ENCODE data around the gene SENP8. TPM values are rescaled to one million over a fixed set of nuclear protein-coding genes. Genes with fewer than 3 reads are reported as not detected.

Gene SENP8
- total RNA-seq, 1 experiment from 2014 or later, result 4.4 TPM

Other genes starting within 250 kb of the SENP8 start
- 10.7 and 21.1 TPM in 2 replicates for gene MYO9A, start 253 bp upstream of the SENP8 start, total RNA-seq (2014; rRNA removed; shearing (Covaris generic))
- not detected in 2 replicates for gene GRAMD2A, start 79.4 kb downstream of the SENP8 start, total RNA-seq (2014; rRNA removed; shearing (Covaris generic))
- gene PKM, start 112.8 kb downstream of the SENP8 start, total RNA-seq (2014; rRNA removed; shearing (Covaris generic)), result 1,858 and 2,103 TPM in 2 replicates
- gene PARP6, start 154.2 kb downstream of the SENP8 start, total RNA-seq (2014; rRNA removed; shearing (Covaris generic)), result 14.6 and 30.4 TPM in 2 replicates
- 0.07 and 0.18 TPM in 2 replicates for gene CELF6, start 201.8 kb downstream of the SENP8 start, total RNA-seq (2014; rRNA removed; shearing (Covaris generic))